Left lung (tissue), 10 donors: ENCODE measurements around the gene VPREB1. TPM values are rescaled to one million over a fixed set of nuclear protein-coding genes. Genes with fewer than 3 reads are reported as not detected.

Source experiments
- ATAC-seq: fragments of 200-7000 bp; cut with Tn5 transposase; one replicate; pipeline ENCODE4 v1.9.1; 2020; ENCODE audit warnings: moderate library complexity
- DNase-seq, 4 donors: peaks; one replicate each; pipeline ENCODE4 v3.0.0-alpha.2; 2013 to 2020
- H3K27ac ChIP-seq, 2 donors: fragments of 200-600 bp; sonication (generic) in 1 of 2; one replicate each; pipeline versions ENCODE4 v1.5.0 to v1.8.0; 2020 to 2021
- H3K27me3 ChIP-seq, 2 donors: fragments of 200-600 bp; sonication (generic) in 1 of 2; one replicate each; pipeline versions ENCODE4 v1.5.0 to v1.8.0; 2020 to 2021
- H3K36me3 ChIP-seq, 2 donors: fragments of 200-600 bp; sonication (generic) in 1 of 2; one replicate each; pipeline versions ENCODE4 v1.5.0 to v1.8.0; 2020 to 2021
- H3K4me1 ChIP-seq, 2 donors: fragments of 200-600 bp; one replicate each; pipeline ENCODE4 v1.8.0; 2021
- H3K4me3 ChIP-seq, 2 donors: fragments of 200-600 bp; sonication (generic) in 1 of 2; one replicate each; pipeline versions ENCODE4 v1.5.0 to v1.8.0; 2020 to 2021; ENCODE audit warnings: mild to moderate bottlenecking in 1 of 2
- H3K9me3 ChIP-seq, 2 donors: fragments of 200-600 bp; sonication (generic) in 1 of 2; one replicate each; pipeline versions ENCODE4 v1.5.0 to v1.8.0; 2020 to 2021
- CTCF ChIP-seq, 2 donors: fragments of 200-600 bp; sonication (generic) in 1 of 2; IDR thresholded peaks; one replicate each; pipeline versions ENCODE4 v1.5.0 to v1.8.0; 2021; ENCODE audit warnings: antibody characterized with exemption in 2 of 2
- intact Hi-C, 2 donors: fragments of 100-400 bp; cut with DNase I; formaldehyde crosslinking; loops; one replicate each; pipeline versions ENCODE4 v1.11.2 to v1.14.2; 2022
- polyA plus RNA-seq, 6 donors: library from polyadenylated mRNA; unstranded; fragments of 120-200 nt; gene quantifications; one replicate each; pipeline ENCODE4 v1.2.1, GENCODE V29; 2013; ENCODE audit not compliant: insufficient read length in 6 of 6
- total RNA-seq, 2 donors: library from RNA; stranded (reverse); fragmentation: NEBNext Ultra II Directional; extraction: Animal tissue kit (Norgen Biotek cat#: 25700); gene quantifications; one replicate each; pipeline ENCODE4 v1.2.1, GENCODE V29; 2021
- donor health status: DM: no; HTN: yes; CAD: no.
- donor health status: DM: no; HTN: no; CAD: no.

The VPREB1 gene
- total and polyA plus RNA-seq, 8 donors = 0.21 to 0.53 (median 0.36) TPM; not detected in 4

- ATAC-seq = peak; percentile 38
- Histone ChIP-seq H3K27me3 (peaks cover 0 to 8% of the 10 kb centered on the region in 2 donors), H3K4me3 (no peak overlapping the region), H3K9me3 (no peaks in the 10 kb centered on the region), H3K4me1 (no peaks in the 10 kb centered on the region), H3K27ac (no peak overlapping the region), H3K36me3 (no peaks in the 10 kb centered on the region)
- DNase-seq = no peak
- no peak for TF ChIP-seq CTCF (IDR thresholded peaks at IDR 0.05)
- intact Hi-C loops = no loop called here
Observed at GRCh38 chr22:22226448-22227187, 18.0 kb upstream of the VPREB1 start.

DNA sequence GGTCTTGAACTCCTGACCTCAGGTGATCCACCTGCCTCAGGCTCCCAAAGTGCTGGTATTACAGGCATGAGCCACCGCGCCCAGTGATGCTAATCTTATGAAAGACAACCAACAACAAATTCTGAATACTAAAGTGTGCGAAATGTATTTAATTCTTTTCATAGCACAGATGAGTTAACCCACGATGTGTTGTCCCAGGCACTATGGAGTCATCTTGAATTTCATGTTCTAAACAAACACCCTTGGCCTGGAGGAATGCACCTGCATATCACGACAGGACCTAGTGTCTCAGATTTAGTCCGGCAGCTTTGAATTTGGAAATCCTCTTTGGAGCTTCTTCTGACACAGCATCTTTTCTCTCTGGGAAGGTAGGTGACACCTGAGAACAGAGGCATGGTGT lies 16.2 kb upstream of the VPREB1 start:
- TF ChIP-seq CTCF (IDR thresholded peaks at IDR 0.05) = no peak
- Histone ChIP-seq H3K27me3 (peaks cover 0 to 8% of the 10 kb centered on the region in 2 donors), H3K4me3 (no peak overlapping the region), H3K4me1 (no peaks in the 10 kb centered on the region), H3K9me3 (no peaks in the 10 kb centered on the region), H3K36me3 (no peaks in the 10 kb centered on the region), H3K27ac (no peak overlapping the region)
- intact Hi-C loops = no loop called here
- DNase-seq (no peak), ATAC-seq (no peak)

- no peak for TF ChIP-seq CTCF (IDR thresholded peaks at IDR 0.05)
- ATAC-seq (no peak), DNase-seq (no peak)
- H3K27ac ChIP-seq = no peak overlapping the region
- no peaks in the 10 kb centered on the region for H3K36me3 ChIP-seq
- H3K9me3 ChIP-seq = no peaks in the 10 kb centered on the region
- H3K27me3 ChIP-seq = peaks cover 0 to 8% of the 10 kb centered on the region in 2 donors
- intact Hi-C loops = no loop called here
- no peaks in the 10 kb centered on the region for H3K4me1 ChIP-seq
- H3K4me3 ChIP-seq = no peak overlapping the region
Observed at GRCh38 chr22:22228921-22229320, 15.7 kb upstream of the VPREB1 start.

DNA sequence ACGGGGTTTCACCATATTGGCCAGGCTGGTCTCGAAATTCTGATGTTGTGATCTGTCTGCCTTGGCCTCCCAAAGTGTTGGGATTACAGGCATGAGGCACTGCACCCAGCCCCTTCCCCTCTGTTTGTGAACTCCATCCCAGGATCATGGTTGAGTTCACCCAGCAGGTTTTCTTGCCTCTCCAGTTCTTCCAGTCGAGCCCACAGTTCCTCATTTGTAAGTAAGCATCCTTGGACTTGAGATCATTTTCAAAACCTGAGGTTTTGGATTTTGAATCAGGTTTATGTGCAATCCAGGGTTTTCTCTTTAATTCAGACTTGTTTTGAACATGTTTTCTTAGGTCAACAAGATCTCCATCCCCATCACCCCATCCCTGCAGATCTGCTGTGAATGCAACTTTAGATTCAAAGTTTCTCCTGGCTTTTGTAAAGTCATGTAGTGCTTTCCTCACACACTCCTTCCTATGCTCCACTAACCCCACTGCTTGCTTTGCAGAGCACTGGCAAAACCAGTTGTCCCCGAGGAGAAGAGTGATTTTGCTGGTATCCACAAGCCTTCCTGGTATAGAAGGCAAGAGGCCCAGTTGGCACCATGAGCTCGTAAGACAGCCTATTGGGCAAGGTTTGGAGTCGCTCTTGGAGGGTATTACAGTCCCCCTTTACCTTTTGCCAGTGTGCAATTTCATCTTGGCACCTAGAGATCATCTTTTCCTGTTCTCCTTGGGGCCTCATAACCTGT lies 14.7 kb upstream of the VPREB1 start:
- Histone ChIP-seq H3K27ac (no peak overlapping the region), H3K9me3 (no peaks in the 10 kb centered on the region), H3K4me1 (no peaks in the 10 kb centered on the region), H3K4me3 (no peak overlapping the region), H3K36me3 (no peaks in the 10 kb centered on the region), H3K27me3 (peaks cover 0 to 8% of the 10 kb centered on the region in 2 donors)
- intact Hi-C loops = no loop called here
- no peak for TF ChIP-seq CTCF (IDR thresholded peaks at IDR 0.05)
- DNase-seq (no peak), ATAC-seq (no peak)

DNA sequence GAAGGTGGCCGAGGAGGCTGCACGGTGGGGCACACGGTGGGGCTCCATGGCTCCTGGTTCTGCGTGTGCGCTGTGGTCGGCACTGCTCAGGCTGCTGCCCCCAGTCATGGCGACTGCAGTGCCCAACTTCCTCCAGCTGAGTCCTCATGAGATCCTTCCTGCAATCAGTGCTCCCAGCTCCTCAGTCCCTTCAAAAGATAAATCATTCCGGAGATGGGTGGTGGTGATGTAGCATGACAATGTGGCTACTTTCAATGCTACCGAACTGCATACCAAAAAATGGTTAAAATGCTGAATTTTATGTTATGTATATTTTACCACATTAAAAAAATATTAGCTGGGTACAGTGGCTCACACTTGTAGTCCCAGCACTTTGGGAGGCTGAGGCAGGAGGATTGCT lies 14.1 kb upstream of the VPREB1 start:
- no peaks in the 10 kb centered on the region for H3K4me1 ChIP-seq
- peaks cover 0 to 8% of the 10 kb centered on the region in 2 donors for H3K27me3 ChIP-seq
- no peak for TF ChIP-seq CTCF (IDR thresholded peaks at IDR 0.05)
- H3K4me3 ChIP-seq = no peak overlapping the region
- intact Hi-C loops = no loop called here
- no peak for ATAC-seq
- H3K27ac ChIP-seq = no peak overlapping the region
- H3K9me3 ChIP-seq = no peaks in the 10 kb centered on the region
- DNase-seq = no peak
- H3K36me3 ChIP-seq = no peaks in the 10 kb centered on the region
